Stimulated activated CD8-positive, alpha-beta memory T cell treated with anti-CD3 and anti-CD28 coated beads, Interleukin-15, amount 100 ng/mL, for 1 hour (primary cell): Measurements from ENCODE around the gene NTSR2.
"Not testable (repeated sequence)": the region's sequence is repeated elsewhere in the genome, so short reads cannot be mapped to it uniquely, and the experiment has no call there.

Experiments used
- DNase-seq: peaks from one replicate; pipeline ENCODE4 v3.0.0-alpha.2; 2020; ENCODE audit warnings: low read depth

NTSR2 gene

DNA sequence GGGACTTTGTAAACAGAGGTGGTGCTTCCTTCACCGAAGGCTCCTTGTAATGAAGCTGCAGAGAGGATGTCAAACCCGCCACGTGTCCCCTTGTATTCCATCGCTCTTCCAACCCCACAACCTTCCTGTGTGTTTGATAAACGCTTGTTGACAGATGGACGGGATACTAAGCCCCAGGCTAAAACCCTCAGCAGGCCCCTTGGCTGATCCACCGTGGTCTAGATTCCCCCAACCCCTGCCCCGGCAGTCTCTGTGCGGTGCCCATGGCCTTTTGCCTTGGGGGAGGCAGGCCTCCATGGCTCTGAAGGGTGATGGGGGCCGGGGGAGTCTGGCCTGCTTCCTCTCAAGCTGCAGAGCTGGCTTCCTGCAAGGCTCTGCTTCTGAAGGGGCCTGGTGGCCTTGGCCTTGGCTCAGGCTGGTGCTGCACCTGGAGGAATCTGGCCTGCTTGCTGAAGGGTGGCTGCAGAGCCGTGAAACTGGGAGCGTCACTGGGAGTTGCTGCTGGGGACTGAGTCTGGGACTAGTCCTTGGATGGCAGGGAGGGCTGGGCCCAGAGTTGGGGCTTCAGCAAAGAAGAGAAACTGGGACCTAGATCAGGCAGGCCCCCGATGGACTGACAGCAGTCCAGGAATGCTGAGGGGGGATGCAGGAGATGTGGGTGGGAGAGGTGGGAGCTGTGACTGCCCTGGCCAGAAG lies 9.6 kb upstream of the NTSR2 start:
- DNase-seq = no peak

DNA sequence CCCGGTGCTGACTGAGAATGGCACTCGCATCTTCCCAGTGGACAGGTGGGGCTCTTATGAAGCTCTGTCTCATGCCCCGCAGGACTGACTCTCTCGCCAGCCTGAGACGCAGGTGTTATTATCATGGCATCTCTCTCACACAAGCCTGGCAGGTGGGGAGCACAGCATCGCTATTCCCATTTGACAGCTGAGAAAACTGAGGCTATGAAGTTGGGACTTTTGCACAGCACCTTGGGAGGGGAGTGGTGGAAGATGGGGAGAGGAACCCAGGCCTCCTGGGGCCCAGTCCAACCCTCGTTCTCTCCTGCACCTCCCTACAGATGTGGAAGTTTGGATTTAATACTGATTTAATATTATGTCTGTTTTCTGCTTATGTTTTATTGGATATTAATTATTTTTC lies 9.0 kb upstream of the NTSR2 start:
- no peak for DNase-seq

DNA sequence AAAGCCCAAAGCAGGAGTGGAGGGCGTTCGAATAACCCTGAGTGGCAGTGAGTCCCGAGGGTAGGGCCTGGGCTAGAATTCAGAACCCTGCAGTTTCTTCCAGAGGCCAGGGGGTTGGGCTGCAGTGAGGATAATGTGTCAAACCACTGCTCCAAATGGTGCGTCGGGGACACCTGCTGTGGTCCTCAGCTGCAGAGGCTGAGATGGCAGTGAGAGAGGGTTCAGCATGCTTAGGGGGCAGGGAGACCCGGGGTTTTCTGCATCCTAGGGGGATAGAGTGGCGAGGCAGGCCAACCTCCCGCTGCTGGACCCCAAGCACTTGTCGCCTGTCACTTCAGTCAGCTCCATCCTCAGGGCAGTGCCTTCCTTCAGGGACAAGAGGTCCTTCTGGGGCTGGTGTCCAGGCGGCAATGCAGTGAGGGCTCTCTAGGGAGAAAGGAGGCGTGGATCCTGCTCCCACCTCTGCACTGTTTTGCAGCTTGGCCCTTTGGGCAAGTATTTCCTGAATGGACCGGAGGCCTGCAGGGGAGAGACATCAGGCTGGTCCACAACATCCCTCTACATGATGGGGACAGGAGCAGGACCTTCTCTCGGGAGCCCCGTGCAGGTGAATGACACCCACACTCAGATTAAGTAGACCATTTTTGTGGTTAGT lies 8.4 kb upstream of the NTSR2 start:
- DNase-seq = no peak

DNA sequence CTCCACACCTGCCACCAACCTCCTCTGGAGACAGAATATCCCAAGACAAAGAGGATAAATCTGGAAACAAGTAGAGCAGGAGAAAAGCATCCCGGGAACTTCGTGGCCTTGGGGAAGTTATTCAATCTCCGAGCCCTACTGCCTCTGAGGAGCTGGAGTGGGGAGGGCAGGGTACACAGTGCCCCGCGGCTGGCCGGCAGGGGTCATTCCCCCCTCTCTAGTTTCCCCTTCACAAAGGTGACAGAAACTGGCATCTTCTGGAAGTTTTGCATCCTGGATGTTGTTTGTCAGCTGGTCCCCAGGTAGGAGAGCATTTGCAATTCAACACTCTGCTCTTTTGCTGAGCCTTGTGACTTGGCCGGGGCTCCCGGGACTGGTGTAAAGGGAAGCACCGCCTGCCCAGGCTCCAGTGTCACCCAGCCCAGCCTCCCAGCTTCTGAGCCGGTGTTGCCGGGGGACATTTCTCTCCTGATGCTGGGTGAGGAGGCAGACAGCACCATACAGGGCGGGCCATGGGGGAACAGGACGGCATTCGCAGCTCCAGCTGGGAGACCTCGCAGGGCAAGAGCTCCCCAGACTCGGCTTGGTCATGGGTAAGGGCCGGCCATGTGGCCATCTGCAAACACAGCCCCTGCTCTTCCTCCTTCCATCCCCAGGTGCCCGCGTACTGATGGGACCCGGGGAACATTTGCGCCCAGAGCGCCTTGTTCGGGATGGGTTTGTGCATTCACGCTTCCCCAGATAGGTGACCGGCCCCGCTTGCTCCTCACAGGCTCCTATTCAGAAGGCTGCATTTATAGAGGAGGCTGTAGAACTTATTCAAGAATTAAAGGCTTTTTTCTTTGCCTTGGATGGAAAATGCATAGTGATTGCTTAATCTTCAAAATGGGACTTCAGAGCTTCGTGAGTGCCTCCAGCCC lies 7.4 kb upstream of the NTSR2 start:
- DNase-seq = no peak

DNA sequence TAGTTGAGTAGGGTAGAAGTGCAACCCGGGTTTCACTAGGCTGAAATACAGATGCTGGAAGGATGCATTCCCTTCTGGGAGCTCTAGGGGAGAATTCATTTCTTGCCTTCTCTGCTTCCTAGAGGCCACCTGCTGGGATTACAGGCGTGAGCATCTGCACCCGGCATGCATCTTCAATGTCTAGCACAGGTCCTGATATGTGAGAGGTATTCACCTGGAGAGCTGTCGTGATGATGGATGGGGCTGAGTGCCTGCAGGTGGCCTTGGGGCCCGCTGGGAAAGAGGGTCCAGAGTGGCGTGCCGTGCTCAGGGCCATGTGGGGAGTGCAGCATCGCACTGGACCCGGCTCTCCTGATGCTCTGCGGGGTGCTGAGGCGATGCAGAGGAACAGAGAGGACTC lies 6.6 kb upstream of the NTSR2 start:
- no peak for DNase-seq

DNA sequence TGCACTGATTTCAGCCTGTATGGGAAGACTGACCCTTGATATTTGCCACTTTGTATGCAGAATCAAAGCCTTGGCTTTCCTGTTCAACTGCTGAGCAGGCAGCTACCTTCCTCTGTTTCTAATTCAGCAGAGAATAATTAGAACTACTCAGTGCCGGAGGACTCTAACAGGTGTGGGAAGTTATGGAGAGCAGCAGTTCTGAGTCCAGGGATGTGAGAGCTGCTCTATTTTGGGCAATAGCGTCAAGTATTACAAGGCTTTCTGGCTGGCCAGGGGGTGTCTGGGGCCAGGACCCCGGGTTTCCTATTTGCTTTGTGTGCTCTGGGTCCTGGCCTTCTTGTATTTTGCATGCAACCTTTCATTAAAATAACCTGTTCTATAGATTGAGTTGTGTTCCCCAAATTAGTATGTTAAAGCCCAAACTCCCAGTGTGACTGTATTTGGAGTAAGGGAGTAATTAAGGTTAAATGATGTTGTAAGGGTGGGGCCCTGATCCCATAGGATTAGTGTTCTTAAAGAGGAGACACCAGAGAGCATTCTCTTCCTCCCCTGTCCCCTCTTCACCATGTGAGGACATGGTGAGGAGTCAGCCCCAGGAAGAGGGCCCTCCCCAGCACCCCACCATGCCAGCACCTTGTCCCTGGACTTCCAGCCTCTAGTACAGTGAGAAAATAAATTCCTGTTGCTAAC lies 5.6 kb upstream of the NTSR2 start:
- no peak for DNase-seq

DNA sequence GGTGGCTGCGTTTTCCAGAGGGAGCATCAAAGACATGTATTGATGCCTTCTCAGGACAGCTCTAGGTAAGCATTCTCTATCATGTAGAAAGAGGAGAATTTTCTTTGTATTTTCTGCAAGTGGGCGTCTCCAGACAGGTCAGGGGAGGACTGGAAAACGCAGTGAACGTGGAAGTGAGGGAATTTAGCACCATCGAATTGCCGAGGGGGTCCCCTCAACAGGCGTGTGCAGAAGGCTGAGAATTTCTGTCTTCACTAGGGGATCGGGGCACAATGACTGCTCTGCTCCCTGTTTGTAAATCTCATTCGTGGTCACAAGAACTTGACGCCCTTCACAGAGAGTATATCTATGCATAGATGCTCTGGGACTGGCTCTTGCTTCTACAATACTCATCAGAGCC lies 5.0 kb upstream of the NTSR2 start:
- DNase-seq = no peak

DNA sequence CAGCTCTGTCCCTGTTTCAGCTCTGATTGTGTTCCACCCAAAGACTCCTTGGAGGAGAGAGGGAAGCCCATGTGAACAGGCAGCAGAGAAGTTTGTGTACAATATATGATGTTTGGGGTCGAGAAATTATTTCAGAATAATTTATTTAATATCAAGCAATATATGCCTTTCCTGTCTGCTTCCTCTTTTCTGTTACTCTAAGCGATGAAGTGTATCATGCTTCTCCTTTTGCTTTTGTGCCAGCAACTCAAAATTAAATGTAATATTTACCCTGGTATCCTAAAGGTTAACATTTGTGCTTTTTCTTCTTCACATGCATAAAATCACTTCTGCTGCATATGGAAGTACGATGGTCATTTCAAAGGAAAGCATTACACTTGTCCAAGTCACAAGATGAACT lies 2.4 kb upstream of the NTSR2 start:
- no peak for DNase-seq

DNA sequence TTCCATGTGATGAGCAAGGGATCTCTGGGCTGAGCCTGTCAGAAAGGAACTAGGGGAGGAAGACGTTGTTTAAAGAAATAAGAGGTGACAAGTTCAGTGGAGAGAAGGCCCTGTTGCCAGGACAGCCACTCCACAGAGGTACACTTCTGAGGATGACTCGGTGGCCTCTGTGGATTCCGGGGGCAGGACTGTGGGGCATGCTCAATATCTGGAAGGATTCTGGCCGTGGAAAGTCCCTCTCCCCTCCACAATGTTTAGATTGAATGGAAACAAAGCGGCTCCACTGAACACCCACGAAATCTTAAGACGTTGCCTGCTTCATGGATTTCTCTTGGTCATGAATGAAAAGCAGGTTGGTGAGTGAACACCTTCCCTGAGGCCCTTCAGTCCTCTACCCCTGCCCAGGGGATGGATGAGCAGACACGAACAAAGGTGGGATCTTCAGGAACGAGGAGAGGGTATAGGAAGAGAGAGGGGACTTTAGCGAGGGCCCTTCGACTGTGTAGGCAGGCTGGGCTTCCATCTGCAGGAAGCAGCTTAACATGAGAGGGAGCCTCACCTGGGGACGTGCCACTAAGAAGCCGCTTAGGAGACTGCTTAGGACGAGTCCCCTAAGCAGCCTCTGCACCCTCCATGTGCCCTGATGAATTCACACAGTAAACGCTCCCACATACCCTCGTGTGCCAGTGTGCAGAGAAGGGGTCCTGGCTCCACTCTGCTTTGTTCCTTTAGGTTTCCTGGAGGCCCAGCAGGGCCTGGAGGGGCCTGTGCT lies 1.9 kb downstream of the NTSR2 start:
- DNase-seq = no peak

DNA sequence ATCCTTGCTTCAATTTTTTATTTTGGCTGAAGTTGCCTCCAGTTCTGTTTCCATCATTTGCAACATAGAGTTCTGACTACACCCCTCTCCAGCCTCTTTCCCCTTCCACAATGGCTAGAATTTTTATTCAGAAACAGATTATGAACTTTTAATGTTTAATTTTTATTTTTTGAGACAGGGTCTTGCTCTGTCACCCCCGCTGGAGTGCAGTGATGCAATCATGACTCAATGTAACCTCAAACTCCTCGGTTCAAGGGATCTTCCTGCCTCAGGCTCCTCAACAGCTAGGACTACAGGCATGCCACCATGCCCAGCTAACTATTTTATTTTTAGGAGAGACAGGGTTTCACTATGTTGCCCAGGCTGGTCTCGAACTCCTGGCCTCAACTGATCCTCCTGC lies 2.8 kb downstream of the NTSR2 start:
- no peak for DNase-seq

DNA sequence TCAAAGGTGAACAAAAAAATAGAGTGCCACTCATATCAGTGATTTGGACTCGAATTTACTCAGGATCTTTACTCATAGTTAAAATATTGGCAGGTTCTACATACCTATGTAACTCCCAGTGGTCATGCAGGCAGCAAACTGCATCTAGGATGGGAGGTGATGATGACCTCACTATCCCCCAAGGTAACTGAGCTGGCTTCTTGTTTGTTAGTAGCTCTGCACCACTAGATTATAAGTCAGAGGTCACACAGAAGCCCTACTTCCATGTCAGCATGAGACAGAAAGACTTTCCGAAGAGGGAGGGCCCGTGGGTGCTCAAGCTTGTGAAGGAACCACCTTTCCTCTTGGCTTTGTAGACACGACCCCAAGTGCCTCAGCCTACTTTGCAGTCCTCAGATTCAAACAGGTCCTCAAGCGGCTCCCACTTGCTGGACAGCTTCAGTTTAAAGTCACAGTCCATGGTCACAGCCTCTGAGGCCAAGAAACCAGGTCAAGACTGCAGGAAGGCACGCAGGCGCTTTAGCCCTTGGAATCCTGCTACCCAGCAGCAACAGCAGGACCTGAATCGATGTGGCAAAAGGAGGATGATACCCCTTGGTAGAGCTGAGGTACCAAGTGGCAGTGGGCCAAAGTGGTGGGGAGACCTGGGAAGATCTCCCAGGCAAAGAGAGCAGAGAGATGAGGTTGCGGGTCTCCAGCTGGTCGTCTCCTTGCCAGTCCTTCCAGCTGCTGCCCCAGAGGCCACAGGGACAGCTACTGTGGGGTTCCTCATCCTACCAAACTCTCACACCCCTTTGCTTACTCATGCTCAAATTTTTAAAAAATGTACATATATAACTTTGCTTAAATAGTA lies 4.3 kb downstream of the NTSR2 start:
- no peak for DNase-seq

DNA sequence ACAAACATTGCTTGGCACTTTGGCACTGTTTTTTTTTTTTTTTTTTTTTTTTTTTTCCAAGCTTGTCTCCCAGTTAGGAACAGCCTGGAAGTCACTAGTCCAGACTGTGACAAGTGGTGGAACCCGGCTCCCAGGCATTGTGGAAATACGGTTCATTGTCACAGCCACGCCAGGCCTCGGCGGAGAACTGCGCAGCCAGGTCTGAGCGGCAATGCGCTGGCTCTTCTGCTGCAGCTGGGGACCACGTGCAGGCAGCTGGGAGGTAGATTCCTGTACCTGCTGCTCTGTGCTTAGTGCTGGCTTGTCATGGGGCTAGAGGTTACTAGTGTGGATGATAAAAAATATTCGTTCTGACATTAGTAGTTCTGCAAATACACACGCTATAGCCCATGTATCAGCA lies 5.0 kb downstream of the NTSR2 start:
- DNase-seq = no peak

DNA sequence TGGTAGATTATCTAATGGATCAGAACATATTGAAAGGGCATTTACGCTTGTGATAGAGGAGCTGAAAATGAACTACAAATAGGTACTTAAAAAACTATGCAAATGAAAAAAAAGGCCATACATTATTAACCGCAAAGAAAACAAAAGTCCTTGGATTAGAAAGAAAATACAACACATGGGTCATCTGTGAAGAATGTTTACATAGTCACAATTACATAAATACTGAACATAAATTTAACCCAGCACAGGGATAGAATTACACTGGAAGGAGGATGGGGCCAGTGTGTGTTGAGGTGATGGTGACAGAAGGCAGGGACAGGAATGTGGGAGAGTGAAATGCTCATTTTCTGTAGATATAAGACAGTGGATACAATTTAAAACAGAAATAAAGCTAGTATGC lies 6.6 kb downstream of the NTSR2 start:
- DNase-seq = no peak

DNA sequence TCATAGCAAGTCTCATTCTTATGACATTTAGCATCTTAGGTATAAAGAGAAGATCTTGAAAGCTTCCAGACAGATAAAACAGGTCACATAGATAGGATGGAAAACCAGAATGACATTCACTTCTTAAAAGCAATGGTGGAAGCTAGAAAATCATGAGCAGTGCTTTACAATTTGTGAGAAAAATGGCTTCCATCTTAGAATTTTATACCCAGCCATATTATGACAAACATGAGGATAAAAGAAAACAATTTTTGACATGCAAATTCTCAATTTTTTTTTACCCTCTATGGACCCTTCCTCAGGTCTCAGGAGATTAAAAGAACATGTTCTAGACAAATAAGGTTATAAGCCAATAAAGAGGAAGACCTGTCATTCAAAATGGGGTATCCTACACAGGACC lies 7.1 kb downstream of the NTSR2 start:
- no peak for DNase-seq

DNA sequence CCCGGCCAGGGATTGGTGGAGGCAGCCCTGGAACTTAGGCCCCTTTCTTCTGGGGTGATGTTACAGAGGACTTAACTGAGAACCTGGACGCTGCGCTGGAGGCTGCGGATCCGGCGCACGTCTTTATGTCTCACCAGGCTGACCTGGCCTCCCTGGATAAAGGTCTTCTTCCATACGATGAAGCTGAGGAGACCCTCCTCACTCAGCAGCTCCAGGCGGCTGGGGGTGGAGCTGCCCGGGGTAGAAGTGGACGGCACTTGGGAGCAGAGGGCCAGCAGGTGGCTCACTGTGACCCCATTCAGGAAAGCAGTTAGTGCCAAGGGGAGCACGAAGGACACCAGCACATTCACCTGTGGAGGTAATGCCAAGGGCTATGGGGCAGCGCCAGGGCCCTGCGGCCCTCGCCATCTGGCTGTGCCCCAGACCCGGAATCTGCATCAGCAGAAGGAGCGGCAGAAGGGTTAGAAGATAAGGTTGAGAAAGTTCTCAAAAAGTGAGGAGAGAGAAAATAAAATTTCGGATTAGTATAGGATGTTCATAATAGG lies 8.0 kb downstream of the NTSR2 start:
- DNase-seq = no peak

DNA sequence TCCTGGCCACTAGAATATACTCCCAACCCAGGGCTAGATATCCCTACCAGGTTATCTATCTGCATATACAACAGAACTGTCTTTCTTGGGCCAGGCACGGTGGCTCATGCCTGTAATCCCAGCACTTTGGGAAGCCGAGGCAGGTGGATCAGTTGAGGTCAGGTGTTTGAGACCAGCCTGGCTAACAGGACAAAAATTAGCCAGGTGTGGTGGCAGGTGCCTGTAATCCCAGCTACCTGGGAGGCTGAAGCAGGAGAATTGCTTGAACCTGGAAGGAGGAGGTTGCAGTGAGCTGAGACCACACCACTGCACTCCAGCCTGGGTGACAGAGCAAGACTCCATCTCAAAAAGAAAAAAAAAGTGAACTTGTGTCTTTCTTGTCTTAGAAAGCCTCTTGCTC lies 9.6 kb downstream of the NTSR2 start:
- DNase-seq = not testable (repeated sequence)

DNA sequence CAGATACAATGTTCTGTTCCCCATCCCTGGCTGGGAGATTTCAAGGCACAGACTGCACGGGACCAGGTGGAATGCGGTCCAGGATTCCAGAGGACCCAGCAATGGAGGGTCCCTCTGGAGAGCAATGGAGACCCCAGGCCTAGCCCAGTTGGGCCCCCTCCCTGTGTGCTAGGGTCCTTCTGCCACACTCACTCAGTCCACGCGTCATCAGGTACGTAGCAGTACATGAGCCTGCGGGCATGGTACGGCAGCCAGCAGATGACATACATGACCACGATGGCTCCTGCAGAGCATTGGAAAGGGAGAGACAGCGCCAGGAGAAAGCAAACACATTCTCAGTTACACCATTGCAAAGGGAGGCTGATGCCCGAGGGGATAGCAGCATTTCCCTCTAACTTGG lies 10.1 kb downstream of the NTSR2 start:
- no peak for DNase-seq

DNA sequence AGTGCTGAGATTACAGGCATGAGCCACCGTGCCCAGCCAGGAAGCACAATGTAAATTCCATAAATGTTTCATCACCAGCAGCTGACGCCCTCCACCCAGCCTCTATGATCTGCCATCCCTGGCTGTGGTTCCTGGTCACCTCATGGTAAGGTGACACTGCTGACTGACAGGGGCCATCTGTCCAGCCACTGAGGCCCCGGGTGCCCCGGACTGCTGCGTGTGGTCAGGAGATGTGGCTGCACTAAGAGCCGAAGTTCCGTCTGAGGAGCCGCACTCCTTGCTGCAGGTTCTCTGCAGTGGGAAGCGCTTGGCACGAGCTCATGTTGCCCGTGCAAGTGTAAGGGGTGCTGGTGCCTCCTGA lies 10.9 kb downstream of the NTSR2 start:
- no peak for DNase-seq

DNA sequence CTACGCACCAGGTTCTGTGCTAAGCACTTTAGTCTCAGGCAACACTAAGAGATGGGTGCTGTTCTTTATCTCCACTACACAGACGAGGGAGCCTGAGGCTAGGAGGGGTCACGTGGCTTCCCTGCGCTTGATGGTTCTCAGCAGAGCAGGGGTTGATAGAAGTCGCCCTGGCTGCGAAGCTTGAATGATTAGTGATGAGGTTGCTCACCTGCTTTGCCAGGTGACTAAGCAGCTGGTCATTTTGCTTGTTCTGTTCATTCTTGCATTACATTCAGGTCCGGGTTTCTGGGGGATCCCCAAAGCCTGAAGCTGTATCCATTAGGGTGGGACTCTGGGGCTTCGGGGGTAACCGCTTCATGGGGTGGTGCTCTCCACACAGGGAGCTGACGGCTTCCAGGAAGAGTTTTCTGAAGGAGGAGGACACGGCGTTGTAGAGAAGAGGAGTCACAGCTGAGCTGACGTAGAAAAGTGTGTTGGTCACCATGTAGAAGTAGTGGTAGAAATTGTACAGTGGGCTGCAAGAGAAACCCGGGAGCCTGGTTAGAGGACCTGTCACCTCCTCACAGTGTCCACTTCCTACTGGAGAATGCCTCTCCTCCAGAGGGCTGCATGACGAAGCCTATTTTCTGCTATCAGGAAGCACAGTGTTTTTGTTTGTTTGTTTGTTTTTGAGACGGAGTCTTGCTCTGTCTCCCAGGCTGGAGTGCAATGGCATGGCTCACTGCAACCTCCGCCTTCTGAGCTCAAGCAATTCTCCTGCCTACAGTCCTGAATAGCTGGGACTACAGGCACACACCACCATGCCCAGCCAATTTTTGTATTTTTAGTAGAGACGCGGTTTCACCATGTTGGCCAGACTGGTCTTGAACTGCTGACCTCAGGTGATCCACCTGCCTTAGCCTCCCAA lies 11.5 kb downstream of the NTSR2 start:
- no peak for DNase-seq
